Amniotic stem cell (primary cell): ENCODE measurements around the gene DNAH11.
"Not testable (repeated sequence)": the region's sequence is repeated elsewhere in the genome, so short reads cannot be mapped to it uniquely, and the experiment has no call there.

Experiments used
- DNase-seq: peaks from one replicate; lab custom pipeline; 2025; lab: John Stamatoyannopoulos, UW

The DNAH11 gene

DNA sequence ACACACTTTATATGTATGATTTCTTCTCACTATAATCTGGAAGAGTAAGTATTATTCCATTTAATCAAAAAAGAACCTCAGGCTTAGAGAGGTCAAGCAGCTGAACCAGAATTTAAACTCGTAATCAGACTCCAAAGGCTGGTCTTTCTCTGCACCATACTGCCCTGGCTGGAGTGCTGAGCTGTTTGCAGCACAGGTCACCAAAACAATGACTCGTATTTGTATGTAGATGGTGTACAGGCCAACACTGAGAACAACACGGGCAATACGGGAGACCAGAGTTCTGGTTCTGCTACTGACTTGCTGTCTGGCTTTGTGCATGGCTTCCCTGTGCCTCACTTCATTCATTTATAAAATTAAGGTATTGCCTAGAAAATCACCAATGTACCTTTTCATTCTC is 344.9 kb downstream of the DNAH11 start:
- DNase-seq = no peak

DNA sequence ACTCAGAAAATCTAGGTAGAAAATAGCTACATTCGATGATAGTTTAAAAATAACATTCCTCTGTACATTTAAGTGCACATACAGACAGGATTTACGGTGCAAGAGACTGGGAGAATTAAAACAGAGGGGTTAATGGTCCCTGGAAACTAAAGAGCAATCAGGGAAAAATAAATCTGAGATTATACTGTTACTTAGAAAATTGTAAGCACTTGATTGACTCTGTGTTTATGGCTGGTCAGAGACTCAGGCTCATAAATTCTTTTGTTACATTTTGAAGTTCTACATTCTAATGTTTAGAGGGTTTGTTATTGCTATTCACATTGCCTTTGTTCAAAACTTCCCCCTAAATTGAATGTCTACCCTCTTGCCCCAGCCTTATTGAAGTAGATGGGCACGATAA is 348.5 kb downstream of the DNAH11 start:
- no peak for DNase-seq

DNA sequence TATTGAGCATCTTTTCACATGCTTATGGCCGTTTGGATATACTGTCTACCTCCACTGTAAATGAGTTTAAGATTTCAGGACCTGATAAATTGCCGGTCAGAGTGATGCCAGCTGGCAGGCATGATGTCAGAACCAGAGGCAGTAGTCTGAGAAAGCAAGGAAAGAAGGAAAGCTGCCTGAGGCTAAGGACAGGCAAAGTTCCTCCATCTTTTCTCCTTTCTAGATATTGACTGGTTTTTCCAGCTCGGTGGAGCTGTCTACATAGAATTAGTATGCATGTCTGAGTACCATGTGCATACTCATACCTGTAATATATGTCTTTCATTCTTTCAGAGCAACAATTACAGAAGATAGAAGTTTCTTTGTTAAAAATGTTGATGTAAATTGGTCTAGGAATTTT is 350.6 kb downstream of the DNAH11 start:
- DNase-seq = no peak

DNA sequence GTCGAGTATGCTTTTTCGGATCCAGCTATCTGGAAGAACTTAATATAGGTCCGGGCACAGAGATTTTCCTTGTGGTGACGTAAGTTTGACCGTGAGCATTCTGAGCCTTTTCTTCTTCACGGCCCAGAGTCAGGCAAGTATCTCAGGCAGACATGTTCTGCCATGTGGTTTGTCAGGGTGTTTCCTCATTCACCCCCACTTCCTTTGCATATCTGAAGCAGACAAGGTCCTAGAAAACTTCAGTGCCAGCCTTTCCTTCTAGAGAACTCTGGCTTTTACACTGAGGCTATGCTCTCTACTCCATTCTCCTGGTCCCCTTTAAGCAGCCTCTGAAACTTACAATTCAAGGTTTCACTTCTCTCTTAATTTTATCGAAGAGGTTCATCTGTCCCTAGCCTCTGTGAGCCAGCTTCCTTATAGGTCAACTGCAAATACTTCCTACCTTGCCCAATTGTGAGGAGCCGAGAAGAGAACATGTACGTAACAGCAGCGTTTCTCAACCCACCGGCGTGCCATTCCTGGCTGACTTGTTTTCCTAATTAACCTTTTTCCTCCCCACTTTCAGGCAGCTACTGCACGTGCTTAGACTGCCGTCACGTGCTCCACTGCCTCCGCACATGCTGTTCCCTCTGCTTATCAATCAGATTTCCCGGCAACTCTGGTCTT is 355.6 kb downstream of the DNAH11 start:
- DNase-seq = no peak

DNA sequence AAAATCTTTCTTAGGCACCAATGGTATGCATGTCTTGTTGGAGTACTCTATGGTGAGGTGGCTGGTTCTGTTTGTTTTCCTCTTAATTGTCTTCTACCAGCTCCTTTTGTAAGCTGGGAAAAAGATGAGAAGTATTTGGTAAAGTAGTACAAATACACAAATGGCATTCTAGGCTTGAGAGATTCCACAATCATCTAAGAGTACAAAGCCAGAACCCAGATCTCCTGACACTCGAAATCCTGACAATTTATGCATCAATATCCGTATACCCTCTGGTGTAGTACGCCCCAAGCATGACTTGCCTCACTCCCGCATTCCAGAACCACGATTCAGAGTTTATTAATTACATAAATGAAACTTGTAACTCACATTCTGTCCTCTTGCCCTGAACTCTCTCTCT is 359.4 kb downstream of the DNAH11 start:
- no peak for DNase-seq

DNA sequence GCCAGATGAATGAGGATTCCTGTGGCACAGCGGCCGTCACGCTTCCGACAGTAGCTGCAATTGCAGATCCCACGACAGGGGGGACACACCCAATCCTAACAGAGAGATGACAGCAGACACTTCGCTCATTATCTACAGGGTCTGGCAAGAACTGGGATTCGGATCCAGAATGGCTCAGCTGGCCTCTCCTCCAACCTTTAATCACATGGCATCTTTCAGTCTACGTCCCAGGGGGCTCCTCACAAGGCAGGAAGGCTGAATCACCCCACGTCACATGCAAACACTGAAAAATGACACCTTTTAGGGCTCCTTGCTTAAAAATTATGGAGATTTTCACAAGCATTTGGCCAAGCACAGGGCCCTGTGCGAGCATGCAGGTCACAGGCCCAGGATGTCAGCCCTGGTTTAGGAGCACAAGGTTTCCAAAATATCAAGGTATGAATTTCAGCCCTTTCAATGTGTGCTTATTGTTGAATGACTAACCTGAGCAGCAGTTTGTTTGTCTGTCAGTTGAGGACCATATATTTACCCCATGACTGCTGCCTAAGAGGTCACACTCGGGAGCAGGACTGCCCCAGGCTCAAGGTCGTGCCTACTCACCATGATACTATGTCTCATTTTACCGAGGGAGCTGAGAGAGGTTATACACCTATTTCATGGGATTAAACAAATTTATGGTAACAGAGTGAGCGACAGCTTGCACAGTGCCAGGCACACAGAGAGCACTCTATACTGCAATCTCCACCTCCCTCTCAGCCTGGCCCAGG is 360.4 kb downstream of the DNAH11 start:
- no peak for DNase-seq

DNA sequence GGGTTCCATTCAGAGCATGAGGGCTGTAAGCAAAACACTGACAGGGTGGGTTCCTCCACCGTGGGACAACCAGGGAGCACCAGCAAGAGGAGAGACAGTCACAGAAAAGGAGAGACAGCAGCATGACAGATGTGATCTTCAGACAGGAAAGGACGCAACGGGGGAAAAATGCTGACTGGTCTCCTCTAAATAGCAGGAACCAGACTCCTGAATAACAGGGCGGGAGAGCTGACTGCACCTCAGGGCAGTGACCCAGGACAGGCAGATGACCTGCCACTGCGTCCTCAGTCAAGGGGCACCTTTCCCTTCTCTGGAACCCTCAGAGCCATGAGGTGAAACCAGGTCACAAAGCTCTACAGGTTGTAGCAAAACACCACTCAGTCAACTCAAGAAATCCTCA is 365.9 kb downstream of the DNAH11 start:
- DNase-seq = no peak

DNA sequence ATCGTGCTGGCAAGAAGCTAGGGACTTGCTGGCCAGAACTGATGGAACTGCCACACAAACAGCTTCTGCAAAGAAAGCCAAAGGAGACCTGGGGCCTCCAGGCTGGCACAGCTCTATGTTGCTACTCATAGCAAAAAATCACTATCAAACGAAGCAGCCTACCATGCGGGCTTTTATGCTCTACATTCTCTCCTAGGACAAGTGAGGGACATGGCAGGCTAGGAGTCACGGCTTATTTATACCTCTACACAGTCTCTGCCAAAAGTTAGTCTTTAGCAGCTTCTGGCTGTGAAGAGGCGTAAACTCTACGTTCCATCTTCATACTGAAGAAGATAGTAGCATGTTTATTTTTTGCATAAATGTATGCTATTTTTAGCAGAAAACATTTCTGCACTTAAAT is 367.4 kb downstream of the DNAH11 start:
- DNase-seq = no peak

DNA sequence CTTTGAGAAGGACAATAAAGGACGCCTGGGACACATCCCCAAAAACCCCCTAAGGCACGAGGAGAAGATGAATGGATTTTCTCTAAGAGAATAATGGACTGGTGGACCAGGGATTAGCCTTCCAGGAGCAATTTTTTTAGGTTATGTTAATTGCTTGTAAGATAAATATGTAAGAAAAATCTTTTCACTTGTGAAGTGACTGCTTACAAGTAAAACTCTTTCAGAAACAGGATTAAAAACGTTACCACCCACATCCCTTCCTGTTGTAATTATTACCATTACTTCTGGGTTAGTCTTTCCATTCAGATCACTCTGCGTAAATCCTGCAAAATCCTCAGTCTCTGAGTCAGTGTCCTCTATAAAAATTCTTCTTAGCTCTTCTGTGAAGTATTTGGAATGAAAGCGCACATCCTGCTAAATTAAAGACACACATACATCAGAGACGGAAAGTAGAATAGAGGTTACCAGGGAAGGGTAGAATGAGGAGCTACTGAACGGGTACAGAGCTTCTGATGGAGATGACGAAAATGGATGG is 368.6 kb downstream of the DNAH11 start:
- peak; percentile 23 for DNase-seq

DNA sequence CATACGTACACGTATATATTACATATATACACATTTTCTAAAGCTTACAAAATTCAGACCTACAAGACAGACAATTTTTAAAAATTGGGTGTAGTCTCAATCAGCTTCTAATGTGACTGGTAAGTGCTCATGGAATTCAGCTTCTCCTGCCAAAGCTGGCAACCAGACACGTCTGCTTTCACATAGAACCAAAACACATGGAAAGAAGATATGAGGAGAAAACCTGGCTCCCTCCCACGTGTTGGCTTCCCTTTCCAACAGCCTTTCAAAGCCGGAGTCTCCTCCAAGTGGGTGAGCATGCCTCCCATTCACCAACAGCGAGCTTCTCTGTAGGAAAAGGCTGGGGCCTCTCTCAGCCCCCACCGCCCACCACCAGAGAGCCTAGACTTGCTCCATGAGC is 369.5 kb downstream of the DNAH11 start:
- no peak for DNase-seq

DNA sequence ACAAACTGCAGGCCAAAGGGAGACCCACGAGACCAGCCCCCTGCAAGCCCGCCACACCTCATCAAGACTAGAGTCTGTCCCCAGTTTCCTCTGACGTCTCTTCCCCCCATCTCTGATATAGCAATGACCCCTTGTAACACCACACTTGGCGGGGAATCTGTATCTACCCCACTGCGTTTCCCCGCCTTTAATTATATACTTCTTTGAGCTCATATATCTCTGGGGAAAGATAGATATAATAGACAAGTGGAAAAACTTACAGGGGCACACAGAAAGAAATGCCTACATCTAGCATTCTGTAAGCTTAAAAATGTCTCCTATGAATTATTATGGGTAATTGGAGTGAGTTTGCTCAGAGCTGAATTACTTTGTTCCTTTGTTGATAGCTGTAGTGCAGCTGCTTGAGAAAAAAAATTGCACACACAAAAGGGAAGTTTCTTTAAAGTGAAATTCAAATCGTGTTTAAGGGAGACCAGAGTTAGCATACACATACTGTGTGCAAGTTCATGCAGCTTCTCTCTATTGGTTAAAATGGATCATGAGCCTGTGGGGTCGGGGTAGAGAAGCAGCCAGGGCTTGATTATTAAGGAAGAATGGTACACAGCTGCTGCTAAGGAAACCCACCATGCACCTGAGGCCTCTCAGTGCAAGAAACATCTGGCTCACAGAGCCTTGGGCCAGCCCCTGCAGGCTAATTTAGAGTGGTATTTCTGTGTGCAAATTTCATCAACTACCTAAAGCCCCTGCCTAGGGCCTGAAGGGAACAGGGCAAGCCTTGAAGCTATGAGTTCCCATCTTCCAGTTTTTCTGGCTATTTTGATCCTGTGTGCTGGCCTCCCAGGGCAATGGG is 370.3 kb downstream of the DNAH11 start:
- DNase-seq = no peak

DNA sequence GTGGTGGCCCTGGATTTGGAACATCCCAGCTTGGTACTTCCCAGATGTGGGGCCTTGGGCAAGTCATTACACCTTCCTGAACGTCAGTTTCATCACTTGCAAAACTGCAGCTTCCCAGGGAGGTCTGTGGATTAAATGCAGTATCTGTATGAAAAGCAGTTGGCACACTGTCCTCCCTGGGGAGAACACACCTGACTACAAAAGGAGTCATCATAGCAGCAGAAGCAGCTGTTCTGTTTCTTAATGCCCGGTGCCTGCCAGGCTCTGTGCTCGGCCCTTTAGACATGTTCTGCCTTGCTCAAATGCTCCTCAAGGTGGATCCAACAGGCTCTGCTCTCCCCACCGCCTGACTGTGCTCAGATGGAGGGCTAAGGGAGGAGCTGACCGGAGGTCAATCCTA is 371.8 kb downstream of the DNAH11 start:
- DNase-seq = no peak

DNA sequence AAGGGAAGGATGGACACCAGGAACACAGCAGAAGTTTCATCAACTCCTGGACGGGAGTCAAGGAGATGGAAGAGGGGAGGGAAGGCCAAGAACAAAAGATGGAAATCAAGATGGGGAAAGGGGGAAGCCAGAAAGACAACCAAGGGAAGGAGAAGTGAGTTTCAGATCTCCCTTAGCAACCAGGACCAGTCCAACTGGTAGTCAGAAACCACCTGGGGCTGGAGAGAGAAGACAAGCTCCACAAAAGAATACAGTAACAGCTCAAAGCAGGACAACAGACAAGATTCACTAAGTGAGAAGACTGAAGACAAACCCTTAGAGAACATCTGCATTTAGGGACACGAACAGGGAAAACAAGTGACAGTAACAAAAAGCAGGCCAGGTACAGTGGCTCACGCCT is 372.3 kb downstream of the DNAH11 start:
- no peak for DNase-seq

DNA sequence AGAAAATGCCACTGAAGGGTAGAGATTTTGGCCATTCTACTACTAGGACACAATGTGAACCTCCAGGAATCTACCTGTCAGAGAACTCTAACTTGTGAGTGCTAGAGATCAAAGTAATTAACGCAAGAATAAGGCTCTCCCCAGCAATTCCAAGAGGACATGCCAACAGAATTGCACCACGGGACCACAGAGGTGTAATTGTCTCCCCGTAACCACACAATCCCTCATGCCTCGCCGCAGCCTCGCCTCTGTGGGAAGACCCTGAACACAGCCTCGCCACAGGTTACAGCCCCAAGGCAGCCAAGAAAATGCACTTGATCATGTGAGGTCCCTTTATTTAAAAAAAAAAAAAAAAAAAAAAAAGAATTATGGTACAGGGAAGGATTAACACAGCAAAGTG is 373.3 kb downstream of the DNAH11 start:
- no peak for DNase-seq

DNA sequence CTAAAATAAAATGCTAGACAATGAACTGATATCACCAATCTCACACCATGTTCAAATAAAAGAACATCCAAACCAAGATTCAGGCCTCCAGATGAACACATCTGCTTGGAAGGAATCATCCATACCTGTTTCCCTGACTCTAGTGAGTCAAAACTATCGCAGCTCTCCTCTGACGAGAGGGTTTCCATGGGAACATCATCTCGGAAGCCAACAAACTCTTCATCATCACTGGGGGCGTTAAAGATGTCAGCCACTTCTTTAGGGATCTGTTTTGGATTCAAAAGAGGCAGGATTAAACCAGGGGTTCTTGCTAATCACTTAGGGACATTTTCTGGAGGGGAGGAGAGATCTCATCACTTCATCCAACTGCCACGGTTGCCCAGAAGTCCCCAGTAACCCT is 373.8 kb downstream of the DNAH11 start:
- DNase-seq = no peak

DNA sequence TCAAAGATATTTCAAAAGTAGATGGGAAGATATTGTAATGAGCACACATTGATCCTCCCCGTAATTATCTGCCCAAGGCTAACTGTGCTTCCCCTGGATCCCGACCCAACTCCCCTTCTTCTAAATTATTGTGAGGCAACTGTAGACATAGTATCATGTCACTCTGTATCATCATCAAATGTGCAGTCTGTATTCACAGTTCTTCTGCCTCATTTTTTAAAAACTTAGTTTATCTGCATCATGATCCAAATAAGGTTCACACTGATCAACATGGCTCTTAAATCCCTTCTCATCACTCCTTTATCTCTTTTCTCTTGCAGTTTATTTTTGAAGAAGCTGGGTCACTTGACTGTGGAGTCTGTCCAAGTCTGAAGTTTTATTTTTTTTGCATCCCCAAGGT is 375.4 kb downstream of the DNAH11 start:
- DNase-seq = no peak

DNA sequence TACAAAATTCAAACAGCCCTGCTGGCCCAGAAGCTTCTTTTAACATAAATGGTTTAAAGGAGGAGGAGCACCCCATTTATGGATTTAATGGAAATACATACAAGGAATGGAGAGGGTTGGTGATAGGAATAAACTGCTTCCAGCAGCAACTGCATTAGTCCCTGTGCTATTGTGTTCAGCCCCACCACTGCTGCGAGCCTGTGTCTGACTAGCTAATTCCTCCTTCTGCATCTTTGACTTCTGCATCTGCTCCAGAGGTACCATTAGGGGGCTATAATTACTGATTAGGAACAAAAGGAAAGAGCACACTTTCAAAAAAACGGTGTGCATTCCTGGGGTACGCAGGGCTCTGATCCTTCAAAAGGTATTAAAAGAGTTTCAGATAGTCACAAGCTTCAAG is 378.1 kb downstream of the DNAH11 start:
- DNase-seq = no peak

DNA sequence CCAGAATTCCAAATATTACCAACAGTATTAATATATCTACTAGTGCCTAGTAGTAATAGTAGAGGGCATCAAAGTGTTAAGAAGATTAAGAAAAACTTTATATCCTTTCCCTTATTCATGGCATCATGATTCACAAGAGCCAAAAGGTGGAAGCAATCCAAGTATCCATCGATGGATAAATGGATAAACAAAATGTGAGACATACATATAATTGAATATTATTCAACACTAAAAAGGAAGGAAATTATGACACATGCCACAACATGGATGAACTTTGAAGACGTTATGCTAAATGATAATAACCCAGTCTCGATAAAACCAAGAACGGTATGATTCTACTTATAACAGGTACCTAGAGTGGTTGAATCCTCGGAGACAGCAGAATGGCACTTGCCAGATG is 379.8 kb downstream of the DNAH11 start:
- DNase-seq = no peak

DNA sequence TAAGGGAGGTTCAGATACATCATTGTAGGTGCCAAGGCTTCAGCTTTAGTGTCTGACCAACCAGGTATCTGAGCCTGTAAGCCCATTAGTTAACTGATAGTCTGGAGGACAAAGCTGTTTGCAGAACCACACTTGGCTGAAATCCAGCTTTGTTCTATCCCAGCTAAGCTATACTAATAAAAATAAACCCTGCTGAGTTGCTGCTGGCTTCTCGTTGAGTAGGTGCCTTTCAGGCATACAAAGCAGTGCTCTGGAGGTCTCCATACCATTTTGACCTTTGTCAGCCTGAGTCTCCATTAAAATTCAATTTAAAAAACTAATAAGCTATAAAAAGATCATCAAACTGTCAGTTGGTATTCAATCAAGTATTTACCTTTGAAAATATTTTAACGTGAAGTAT is 380.8 kb downstream of the DNAH11 start:
- no peak for DNase-seq

DNA sequence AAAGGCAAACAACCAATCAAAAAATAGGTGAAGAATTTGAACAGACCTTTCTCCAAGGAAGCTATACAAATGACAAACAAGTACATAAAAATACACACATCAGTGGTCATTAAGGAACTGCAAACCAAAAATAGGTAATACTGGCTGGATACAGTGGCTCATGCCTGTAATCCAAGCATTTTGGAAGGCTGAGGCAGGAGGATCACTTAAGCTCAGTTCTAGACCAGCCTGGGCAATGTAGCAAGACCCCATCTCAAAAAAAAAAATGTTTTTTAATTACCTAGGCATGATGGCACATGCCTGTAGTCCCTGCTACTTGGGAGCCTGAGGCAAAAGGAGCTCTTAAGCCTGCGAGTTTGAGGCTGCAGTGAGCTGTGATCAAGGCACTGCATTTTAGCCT is 383.6 kb downstream of the DNAH11 start:
- DNase-seq = no peak

DNA sequence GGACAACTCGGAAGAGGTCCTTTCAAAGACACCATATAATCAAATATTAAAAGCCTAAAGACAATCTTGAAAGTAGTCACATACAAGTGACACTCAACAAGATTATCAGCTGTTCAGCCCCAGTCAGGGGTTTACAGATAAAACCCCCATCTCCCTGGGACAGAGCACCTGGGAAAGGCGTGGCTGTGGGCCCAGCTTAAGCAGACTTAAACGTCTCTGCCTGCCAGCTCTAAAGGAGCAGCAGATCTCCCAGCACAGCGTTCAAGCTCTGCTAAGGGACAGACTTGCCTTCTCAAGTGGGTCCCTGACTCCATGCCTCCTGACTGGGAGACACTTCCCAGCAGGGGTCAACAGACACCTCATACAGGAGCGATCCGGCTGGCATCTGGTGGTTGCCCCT is 384.9 kb downstream of the DNAH11 start:
- DNase-seq = no peak

DNA sequence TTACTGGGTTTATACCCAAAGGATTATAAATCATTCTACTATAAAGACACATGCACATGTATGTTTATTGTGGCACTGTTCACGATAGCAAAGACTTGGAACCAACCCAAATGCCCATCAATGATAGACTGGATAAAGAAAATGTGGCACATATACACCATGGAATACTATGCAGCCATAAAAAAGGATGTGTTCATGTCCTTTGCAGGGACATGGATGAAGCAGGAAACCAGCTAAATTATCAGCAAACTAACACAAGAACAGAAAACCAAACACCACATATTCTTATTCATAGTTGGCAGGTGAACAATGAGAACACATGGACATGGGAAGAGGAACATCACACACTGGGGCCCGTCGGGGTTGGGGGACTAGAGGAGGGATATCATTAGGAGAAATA is 390.5 kb downstream of the DNAH11 start:
- DNase-seq = not testable (repeated sequence)

DNA sequence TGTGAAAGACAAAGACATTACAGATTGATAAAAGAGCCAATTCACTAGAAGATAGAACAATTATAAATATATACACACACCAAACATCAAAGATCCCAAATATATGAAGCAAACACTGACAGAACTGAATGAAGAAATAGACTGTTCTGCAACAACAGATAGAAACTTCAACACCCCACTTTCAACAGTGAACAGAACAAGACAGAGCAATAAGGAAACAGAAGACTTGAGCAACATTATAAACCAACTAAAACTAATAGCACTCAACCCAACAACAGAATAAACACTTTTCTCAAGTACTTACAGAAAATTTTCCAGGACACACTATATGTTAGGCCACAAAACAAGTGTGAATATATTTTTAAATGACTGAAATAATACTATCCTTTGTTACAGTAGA is 392.0 kb downstream of the DNAH11 start:
- no peak for DNase-seq
